NCI-H82 (cell line): ENCODE data around the gene ADARB2.
"Not testable (repeated sequence)": the region's sequence is repeated elsewhere in the genome, so short reads cannot be mapped to it uniquely, and the experiment has no call there.

ENCODE experiments used
- DNase-seq: peaks from one replicate; lab custom pipeline; 2025; lab: John Stamatoyannopoulos, UW

The ADARB2 gene

DNA sequence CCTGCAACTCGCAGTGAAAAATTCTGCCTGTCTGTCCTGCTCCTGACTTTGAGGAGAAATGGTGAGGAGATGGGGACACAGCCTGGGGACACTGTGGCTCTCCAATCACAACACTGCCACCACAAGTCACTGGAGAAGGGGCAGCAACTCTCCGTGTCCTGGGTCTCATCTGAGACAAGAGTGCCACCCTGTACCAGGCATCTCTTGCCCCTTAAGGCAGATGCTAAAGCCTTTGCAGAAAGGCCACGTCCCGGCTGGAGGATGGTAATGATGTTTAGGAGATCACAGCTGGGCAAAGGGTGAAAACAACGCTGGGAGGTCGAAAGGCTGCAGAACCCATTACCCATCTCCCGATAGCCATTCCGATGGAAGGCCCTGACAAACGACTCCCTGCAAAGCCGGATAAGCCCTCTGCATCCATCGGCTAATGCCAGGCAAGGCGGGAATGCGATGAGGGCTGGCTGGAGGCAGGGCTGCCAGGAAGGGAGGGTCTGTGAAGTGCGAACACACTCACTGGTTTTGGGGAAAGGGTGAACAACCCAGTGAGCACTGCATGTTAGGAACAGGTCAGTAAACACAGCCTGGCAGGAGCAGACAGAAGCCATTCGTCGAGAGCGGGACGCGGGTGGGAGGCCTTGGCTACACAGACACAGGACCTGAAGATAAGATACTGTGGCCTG lies 190.8 kb downstream of the ADARB2 start:
- no peak for DNase-seq

DNA sequence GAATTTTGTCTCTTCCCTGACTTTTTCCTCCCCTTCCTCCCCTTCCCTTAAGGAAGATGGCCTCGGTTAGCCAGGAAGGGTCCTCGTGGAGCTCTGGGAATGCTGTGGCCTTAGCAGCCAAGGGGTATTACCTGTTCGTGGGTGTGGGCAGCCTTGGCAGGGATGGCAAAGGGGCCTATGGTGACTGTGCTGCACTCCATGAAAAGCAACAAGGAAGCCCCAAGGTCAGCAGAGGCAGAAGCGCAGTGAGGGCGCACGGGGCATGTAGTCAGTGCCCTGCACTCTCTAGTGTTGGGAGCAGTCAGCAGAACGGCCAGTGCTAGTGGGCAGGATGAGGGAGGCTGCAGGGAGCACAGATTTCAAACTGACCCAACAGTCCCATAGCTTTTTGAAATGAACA lies 191.8 kb downstream of the ADARB2 start:
- no peak for DNase-seq

DNA sequence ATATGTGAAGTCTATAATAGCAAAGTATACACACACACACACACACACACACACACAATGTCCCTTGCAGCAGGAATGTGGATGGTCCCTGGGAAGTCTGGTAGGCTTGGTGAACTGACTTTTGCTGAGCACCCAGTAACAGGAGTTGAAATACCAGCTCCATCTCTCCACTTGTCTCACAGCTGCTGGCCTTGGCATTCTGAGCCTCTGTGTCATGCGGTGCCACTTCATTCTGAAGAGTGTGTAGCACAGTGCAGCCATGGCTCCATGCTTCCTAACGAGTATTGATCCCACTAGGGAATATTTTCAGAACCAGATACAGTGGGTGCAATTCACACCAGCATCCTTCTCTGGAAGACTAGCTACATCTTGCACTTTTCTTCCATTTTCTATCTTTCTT lies 192.4 kb downstream of the ADARB2 start:
- DNase-seq, result no peak

DNA sequence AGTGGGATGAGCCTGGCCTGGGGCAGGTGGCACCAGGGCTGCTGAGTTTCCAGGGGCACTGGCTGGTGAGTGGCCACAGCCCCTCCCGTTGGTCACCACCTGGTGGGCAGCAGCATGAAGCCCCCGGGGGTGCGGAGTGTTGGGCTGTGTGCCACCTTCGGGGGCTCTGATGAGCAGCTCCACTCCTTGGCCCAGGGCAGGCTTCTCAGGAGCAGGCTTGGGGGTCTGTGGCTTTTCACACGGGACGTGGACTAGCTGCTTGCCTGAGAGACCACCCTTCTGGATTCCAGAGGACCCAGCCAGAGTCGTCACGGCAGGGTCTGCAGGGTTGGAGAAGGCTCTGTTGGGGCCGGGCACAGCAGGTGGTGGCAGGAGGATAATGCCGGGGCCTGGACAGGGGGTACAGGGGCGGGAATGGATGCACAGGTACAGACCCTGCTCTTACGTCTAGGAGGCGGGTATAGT lies 193.1 kb downstream of the ADARB2 start:
- no peak for DNase-seq

DNA sequence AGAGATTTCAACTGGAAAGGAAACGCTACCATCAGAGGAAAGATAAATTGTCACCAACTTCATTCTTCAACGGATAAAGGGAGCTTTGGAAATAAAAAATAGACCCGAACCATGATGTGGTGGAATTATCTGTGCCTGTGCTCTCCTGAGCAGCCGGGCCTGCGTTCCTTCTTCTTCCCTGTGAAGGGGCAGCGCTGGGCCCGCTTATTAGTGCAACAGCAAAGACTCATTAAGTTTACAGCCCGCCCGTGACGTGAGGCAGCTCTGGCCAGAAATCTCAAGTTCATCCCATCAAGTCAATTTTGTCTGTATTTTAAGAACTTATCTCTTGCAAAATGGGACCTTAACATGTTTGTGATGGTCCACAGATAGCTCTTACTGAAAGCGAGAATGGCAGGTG lies 193.7 kb downstream of the ADARB2 start:
- DNase-seq, result no peak

DNA sequence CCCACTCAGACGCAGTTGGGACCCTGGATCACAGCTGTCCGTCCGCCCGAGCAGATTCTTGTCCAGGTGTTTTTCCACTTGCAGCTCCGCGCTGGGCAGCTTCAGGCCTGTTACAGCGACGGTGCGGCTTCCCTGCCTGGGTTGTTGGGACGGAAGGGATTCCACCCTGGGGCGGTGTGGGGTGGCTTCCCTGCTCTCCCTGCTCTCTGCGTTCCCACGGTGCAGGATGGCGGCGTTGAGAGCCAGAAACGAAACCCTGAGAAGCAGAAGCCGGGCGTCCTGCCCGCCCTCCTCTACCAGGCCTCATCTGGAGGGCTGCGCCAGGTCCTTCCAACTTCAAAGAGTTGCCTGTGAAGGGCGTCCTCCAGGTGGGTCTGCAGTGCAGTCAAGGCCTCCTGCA lies 194.4 kb downstream of the ADARB2 start:
- no peak for DNase-seq

DNA sequence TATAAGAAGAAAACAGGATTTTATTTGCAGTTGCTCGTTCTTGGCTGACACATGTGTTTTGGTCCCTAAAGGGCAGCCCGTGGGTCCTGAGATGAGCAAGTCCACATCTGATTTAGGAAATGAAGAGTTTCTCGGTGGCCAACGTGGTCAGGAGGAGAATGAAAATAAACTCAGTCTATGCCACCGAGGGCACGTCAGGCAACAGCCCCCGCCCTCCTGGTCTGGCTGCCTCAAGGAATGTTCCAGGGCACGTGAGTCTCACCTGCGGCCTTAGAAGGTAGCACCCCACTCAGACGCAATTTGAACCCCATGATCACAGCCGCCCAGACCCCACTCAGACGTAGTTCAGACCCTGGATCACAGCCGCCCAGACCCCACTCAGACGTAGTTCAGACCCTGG lies 197.2 kb downstream of the ADARB2 start:
- no peak for DNase-seq

DNA sequence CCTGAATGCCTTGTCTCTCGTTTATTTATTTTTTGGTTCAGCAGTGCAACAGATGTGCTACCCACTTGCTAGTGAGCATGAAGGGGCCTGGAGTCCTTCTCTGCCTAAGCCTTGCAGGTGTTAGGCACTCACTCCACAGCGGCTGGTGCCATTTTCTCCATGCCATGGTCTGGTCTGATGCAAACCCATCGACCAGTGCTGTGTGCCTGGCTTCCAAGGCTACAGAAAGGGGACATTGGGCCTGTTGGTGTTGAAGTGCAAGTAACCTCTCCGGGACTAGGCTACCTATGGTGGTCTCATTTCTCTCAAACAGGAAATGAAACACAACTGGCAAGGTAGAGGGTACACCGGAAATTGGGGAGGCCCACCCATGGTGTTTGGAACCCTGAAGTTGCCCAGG lies 198.1 kb downstream of the ADARB2 start:
- DNase-seq, result no peak

DNA sequence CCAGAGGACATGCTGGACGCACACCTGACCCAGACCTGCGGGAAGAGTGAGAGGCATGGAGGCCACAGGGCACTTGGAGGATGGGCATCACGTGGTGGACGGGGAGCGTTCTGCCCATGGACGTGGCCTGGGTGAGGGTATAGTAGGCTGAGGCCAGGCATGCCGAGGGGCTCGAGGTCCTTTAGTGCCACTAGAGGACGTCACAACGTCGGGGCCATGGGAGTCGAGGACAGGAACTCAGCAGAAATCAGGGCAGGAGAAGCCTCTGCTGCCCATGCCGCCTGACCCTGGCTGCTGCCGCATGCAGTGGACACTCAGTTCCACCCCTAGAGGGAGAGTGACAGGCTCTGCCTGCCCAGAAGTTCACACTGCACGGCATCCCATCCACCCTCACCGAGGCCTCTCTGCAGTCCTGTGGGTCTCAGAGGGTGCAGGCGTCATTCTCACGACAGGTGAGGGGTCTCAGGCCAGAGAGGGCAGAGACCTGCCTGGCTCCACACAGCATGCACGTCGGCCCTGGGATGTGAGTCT lies 198.7 kb downstream of the ADARB2 start:
- DNase-seq, result no peak

DNA sequence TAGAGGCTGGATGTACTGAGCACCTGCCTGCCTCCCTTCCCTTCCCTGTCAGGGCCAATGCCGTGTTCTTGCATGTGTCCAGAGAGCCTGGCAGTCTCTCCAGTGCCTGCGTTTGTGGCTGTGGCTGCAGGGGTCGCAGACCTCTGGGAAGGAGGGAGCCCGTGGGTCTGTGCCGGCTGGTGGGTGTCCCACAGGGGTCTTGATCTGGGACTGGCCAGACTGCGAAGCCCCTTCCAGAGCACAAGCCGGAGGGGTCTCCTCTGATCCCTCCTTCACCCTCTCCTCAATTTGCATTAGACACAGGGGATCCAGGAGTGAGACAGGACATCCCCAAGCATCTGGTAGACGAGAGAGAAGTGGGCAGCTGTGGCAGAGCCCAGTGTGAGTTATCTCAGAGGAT lies 199.2 kb downstream of the ADARB2 start:
- no peak for DNase-seq

DNA sequence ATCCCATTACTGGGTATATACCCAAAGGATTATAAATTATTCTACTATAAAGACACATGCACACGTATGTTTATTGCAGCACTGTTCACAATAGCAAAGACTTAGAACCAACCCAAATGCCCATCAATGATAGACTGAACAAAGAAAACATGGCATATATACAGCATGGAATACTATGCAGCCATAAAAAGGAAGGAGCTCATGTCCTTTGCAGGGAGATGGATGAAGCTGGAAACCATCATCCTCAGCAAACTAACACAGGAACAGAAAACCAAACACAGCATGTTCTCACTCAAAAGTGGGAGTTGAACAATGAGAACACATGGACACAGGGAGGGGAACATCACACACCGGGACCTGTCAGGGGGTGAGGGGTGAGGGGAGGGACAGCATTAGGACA lies 199.9 kb downstream of the ADARB2 start:
- DNase-seq, result not testable (repeated sequence)

DNA sequence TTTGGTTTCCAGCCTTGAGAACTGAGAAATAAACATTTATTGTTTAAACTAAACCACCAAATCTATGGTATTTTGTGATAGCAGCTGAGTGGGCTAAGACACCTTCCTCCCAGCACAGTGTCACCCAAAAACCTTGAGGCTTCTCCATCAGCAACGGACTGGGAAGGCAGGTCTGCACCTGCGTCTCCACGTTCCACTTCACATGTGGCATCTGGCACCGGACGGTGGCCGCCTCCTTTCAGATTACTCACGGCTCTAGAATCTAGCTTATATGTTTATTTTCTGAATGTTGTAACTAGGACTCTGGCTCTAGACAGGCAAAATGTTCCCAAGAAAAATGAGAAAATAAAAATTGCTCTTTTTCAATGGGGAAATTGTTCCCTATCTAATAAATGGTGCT lies 201.0 kb downstream of the ADARB2 start:
- no peak for DNase-seq

DNA sequence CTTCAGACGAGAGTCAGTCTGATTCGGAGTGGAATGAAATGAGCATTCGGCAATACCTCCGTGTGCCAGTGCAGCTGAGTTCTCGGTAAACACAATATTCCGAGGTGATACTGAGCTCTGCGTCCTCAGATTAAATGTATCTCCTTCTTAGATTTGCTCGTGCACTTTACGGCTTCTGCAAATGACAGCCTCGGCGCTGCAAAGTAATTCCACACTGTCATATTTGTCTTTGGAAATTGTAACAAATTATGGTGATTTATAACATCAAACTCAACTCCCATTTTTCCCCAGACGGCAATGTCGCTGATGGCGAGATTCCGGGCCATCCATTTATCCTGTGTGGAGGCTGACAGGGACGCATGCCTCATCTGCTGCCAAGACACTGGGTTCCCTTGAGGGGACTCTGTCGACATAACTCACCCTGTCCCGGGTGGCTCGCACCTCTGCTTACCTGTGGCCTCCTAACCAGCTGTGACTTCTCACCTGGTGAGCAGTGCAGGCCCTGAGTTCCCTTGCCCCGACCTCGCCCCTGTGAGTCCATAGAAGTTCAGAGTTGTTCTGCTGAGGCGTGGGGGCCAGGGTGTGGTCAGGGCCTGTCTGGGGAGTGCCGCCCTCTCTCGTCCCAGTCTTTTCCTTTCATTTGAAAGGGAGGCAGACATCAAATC lies 201.9 kb downstream of the ADARB2 start:
- no peak for DNase-seq

DNA sequence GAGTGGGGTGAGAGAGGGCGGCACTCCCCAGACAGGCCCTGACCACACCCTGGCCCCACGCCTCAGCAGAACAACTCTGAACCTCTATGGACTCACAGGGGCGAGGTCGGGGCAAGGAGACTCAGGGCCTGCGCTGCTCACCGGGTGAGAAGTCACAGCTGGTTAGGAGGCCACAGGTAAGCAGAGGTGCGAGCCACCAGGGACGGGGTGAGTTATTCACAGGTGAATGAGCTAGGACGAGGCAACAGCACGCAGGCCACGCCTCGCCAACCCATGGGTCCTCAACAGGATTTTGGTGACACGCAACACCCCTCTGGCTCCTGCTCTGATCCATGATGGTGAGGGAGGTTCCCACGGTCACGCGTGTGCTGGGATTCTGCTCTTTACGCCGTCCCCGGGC lies 202.5 kb downstream of the ADARB2 start:
- DNase-seq, result no peak

DNA sequence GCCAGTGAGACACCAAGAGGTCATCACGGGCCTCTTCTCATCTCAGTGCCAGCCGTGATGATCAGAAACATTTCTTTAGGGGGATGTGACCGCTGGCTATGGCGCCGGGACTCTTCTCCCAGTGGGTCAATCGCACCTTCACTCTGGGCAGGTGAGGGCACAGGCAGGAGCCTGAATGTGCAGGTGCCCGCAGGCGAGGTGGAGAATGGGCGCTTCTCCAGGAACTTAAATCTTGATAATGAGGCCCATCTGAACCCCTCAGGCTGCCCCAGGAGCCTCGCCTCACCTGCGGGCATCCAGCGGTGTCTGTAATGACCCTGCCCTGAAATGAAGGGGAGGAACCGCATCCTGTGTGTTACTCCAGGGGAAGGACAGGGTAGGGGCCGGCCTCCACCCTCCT lies 204.7 kb downstream of the ADARB2 start:
- DNase-seq, result no peak

DNA sequence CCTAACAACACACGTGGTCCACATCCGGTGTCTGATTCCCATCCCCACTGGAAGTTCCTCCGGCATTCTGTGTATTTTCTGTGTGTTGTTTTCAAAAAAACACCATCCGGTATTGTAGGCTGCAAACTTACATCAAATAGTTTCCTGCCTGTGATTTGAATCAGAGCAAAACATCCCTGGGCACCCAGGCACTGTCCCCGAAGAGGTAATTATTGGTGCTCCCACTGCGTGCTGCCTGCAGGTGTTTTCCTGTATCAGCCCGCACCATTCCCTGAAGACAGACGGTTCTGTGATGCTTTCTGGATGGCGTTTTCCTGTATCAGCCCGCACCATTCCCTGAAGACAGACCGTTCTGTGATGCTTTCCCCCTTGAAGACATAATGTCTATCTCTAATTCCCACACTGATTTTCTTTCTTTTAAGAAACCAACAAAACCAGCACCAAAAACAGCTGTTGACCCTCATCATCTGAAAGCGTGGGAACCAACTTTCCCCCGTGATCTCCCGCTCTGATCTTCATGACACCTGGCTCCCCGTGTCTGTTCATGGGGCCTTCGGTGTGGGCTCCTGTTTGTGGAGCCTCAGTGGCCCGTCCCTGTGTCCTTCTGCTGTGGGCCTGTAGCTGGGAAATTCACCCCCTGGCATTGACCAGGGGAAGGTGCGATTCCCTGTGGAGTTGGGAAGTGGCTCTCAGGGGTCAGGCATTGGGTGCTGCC lies 205.3 kb downstream of the ADARB2 start:
- no peak for DNase-seq

DNA sequence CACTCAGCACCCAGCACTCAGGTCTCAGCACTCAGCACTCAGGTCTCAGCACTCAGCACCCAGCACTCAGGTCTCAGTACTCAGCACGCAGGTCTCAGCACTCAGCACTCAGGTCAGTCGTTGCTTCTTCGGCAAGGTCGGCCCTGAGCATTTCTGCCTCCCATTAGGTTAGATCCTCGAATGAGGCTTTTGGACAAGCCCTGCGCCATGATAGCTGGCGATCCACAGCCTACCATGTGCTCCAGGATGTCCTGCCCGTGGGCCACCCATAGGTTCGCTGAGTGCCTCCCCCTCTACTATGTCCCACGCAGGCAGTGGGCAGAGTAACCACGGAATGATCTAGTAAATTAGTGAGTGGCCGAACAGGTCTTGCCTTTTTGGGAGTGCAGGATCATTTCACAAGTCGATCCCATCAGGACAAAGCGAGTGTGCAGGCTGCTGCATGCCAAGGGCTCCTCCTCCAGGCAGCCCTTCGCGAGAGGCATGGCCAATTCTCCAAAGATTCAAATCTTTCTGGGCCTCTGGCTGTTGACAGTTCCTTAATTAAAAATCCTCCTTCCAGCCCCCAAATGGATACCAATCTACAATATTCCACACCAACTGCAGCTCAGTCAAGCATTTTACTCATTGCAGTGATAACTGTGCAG lies 206.3 kb downstream of the ADARB2 start:
- DNase-seq, result no peak

DNA sequence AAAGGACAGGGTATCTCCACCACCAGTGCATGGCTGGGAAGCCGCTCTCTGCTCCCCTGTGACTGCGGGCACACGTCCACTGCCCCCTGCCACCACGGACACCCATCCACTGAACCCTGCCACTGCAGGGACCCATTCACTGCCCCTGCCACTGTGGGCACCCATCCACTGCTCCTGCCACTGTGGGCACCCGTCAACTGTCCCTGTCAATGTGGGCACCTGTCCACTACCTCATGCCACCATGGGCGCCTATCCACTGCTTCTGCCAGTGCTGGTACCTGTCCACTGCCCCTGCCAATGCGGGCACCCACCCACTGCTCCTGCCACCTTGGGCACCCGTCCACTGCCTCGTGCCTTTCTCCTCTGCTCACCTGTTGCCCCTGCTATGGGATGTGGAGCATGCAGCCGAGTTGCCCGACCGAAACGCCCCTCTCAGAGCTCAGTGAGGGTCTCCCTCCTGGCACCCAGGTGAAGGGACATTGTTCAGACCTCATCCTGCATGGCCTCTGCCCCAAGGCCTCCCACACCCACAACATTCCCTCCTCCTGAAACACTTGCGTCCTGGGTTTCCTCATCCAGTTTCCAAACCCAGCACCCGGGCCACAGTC lies 207.4 kb downstream of the ADARB2 start:
- no peak for DNase-seq

DNA sequence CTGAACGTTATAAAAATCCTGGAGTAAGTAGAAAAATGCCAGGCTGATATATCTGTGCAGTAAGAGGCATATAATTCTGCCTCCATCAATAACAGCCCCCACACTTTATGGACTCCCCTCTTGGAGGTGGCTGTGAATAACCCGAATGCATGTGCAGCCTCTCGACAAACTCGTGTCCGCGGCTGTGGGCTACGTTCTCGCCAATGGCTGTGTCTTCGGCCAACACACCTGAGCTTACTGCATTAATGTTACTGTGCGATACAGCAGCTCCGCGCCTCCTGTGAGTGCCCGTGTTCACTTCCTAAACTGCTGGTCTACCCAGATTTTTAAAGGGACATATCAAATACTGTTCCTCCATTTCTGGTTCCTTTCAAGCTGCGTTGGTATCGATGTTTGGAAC lies 209.4 kb downstream of the ADARB2 start:
- DNase-seq, result no peak

DNA sequence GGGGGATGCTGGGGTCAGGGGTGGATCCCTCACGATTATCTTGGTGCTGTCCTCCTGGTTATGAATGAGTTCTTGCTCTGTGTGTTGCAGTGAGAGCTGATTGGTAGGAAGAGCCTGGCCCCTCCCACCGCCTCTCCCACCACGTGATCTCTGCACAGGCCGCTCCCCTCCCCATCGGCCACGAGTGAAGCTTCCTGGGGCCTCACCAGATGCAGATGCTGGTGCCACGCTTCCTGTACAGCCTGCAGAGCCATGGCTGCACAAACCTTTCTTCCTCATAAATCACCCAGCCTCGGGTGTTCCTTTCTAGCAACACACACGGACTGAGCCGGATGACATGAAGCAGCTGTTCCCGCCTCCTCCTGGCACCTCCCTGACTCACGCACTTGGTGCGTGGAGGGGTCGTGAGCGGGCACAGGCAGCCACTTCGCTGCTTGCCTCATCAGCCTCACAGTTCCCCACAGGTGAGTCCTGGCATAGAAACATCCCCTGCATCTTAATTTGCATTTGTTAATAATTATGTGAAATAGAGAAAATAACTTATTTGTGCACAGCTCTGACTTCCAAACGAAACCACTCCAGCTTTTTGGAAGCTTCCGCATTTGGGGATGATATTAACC lies 210.8 kb downstream of the ADARB2 start:
- DNase-seq, result peak; percentile 2

DNA sequence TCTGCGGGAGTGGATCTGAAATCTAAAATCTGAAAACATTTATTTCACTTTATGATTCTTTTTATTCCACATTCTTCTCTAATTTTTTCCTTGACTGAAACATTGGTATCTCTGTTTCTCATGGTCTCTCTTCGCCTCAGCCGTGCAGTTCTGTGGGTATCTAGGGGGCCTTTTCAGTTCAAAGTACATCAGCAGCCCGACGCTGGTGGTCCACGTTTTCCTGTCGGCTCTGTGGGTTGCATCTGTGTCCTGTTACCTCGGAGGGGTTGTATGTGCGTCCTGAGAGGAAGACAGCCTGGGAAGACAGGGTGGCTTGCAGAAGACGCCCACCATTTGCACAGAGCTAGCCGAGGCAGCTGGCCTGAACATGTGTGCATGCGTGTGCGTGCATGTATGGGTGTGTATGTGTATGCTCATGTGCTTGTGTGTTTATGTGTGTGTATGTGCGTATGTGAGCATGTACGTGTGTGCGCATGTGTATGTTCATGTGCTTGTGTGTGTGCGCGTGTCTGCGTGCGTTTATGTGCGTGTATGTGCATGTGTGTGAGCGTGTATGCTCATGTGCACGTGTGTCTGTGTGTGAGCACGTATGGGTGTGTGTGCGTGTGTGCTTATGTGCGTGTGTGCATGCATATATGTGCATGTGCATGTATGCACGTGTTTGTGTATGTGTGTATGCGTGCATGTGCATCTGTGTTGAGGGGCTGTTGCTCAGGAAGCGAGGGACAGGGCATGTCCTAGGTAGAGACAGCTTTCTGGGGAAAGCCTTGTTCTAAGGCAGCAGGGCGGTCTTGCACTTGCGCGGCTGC lies 211.8 kb downstream of the ADARB2 start:
- DNase-seq, result no peak
